ENCODE results near the gene ZNF320.
"Not testable (repeated sequence)": the region's sequence is repeated elsewhere in the genome, so short reads cannot be mapped to it uniquely, and the experiment has no call there.

GRCh38 chr19:52857378-52858191, 39.9 kb downstream of the ZNF320 start, which contains the start of gene ZNF468:
- TF ChIP-seq GATA3, GATA2 (IDR thresholded peaks at IDR 0.05; ENCODE audit: low read depth, low read length): not testable (repeated sequence)

All from SH-SY5Y (cell line).